SKM-1 (cell line): ENCODE measurements around the gene TBATA.

Source experiments
- DNase-seq: peaks from one replicate; lab custom pipeline; 2025; ENCODE audit not compliant: unreplicated experiment; lab: John Stamatoyannopoulos, UW

Gene TBATA

DNA sequence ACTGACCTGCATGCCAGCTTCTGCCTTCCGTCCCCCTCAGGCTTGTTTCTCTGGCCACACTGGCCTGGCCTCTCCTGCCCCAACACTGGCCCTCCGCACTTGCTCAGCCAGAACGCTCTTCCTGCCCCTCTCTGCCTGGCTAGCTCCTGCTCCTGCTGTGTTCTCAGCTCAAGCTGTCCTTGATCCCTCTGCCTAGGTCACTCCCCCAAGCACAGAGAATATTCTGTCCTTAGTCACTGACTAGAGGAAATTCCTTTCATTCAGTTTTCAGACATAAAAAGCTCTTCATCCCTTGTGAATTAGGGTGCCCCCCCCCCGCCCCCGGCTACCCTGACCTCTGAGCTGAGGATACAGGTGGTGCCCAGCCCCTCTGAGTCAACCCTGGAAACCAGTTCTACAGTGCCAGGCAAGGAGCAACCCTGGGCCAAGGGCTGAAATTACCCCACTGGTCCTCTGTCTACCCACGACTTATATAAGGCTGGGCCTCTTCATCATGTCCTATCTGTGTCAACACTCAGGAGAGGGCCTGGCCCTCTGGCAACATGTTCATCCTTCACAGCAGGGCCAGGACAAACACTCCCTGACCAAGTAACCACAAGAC lies 23.9 kb upstream of the TBATA start:
- DNase-seq, result no peak

DNA sequence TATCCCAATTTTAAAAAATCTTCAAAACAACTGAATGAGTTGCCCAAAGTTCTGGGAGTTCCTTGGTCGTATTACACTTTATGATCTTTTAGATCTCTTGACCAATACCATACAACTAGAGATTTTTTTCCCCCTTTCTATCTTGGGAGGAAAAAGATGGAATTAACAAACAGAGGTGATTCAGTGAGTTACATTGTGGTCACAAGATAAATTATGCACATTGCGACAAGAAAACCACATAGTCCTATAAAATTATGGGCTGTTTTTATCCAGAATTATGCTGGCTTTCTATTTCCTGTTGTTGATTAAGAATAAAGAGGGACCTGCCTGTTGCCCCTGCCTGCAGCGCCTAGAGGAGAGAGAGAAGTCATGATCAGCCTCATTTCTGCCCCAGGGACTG lies 22.4 kb upstream of the TBATA start:
- no peak for DNase-seq

DNA sequence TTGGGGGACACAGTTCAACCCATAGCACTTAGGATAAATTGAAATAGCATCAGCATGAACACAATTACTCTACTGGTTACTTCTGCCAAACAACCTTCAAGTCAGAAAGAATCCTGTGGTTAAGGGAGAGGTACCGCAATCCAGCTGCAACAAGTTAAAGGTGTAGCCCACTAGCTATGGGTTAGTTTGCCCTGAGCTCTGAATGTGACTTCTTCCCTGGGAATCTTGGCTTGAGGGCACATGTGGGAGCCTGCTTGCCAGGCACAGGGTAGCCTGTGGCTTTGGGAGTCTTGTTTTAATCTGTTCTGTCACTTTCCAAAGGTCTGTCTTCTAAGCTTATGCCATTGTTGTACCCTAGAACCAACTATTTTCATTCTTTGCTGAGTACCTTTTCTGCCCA lies 21.7 kb upstream of the TBATA start:
- no peak for DNase-seq

DNA sequence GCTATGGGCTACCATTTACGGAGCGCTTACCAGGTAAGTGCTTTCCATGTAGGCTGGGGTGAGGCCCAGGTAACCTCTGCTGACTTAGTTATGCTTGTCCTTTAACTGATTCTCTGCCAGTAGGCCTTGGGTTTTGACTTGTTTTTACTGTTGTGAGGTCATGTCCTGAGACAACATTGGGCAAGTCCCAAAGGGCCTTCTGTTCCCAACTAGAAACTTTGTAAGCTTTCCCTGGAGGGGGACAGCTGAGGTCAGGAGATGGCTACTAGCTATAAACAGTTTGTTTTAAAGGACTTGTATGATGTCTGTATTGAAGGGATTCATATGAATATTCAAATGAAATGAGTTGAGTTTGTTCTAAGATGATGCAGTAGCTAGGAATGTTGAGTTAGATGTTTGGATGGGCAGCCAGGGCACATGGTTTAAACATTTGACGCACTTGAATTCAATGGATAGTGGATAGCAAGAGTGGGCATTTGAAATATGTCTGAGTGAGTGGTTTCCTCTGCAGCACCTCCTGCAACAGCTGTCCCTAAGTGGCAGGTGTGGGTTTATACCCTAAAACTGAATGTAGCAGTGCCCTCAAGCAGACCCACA lies 20.5 kb upstream of the TBATA start:
- DNase-seq, result no peak

DNA sequence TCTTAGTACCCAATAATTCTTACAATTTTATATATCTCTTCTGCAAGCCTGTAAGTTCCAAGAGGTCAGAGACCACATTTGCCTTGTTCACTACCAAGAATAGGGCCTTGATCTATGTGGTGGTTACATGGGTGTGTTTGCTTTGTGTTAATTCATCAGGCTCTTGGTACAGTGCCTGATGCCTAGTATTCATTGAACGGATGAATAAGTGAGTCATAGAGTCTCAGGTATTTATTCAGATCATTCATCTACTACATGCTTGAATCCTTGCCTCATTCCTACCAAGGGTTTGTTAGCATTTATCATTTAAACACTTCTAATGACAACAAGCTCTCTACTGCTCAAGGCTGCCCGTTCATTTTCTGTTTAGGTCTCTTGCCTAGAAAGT lies 19.2 kb upstream of the TBATA start:
- DNase-seq, result no peak

DNA sequence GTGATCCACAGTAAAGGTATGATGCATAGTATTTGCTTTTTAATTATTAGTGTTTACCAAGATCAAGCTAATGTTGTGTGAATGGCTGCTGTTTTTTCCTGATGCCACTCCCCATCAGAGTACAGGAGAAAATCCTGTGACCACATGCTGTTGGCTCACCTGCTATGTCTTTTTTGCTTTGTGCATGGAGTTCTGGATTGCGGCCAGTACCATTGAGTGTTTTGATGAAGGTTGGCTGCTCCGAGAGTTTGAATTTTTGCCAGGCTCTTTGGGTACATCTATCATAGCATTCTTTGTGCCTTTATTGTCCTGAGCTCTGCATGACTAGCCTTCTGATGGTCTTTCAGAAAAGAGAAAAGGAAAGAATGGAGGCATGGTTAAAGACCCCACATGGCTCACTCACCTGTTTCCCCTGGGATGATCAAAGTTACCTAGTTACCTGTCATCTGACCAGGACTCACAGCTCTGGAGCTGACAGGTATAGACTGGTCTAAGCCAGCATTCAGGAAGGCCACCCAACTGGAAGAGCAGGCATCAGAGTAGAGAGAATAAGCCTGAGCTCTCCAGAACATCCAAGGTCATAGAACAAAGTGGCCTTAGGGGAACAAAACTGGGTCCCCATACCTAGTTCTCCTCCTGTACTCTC lies 18.7 kb upstream of the TBATA start:
- no peak for DNase-seq

DNA sequence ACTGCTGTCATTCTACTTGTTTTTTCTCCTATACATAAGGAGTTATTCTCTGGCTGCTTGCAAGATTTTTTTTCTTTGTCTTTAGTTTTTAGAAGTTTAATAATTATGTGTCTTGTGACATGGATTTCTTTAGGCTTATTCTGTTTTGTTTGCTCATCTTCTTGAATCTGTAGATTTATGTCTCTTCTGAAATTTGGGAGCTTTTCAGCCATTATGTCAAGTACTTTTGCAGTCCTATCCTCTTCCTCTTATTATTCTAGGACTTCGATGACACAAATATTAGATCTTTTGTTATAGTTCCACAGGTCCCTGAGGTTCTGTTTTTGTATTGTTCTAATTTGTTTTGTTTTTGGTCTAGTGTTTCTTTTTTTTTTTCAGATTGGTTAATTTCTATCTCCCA lies 16.7 kb upstream of the TBATA start:
- no peak for DNase-seq

DNA sequence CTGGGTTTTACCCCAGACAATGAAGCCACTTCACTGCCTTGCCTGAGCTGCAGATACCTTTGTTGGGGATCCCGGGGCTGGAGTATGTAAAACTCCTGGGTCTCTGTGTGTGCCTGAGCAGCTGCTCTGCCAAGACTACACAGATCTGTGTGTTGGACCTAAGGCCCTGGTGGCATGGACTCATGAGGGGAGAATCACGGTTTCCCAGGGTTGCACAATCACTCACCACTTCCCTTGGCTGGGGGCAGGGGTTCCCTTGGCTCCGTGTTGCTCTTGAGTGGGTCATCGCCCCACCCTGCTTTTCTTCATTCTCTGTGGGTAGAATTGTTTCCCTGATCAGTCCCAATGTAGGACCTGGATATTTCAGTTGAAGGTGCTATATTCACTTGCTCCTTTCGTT lies 13.9 kb upstream of the TBATA start:
- no peak for DNase-seq

DNA sequence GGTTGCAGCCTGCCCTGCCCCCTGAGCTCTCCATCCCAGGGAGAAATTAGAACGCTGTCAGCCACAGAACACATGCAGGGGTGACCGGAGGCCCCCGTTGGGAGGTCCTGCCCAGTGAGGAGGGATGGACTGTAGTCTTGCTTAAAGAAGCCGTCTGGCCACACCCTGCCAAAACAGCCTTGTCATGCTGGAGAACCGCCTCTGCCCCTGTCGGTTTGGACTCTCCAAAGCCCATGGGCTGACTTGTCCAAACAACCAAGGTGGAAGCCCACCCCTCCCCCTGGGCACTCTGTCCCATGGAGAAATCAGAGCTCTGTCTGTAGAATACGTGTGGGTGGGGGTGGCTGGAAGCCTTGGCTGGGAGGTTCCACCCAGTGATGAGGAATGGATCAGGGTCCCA lies 12.7 kb upstream of the TBATA start:
- no peak for DNase-seq

DNA sequence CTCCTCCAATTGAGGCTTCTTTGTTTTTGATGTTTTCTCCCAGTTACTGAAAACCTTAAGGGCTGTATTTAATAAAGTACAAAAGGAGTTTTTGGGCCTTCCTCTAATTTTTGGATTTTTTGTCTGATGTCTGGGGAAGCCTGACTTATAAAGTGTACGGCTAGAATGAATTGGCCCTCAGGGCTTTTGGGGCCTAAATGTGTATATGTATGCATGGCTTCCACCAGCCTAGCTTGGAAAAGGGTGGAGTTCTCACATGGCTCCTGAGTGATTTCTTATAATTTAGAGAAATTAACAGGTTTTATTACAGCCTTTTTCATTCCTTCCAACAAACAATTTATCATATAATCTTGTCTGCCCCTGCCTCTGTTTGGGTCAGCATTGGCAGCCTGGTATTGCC lies 10.4 kb upstream of the TBATA start:
- DNase-seq, result no peak

DNA sequence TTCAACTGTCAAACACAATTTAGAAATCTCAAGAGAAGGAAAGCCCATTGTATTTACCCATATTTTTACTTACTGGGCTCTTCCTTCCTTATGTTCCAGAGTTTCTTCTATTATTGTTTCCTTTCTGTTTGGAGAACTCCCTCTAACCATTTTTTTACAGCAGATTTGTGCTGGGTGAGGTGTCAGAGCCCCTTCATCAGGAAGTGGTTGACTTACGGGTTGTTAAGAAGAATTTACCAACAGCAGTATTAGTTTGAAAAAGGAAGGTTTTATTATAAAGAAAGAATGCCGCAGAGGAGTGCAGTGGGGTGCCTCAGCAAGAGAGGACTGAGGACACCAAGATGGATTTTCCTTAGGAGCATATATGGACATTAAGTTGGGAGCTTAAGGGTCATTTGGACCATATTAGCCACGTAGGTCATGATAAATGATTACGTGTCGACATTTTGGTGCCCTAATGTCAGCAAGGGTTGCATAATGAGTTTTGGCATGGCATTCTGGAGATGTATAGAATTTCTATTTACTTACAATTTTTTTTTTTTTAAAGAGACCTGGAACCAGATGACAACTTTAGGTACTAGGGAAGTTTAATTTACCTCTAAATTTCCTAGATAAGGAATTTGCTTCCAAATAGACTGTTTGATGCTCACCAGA lies 6.3 kb upstream of the TBATA start:
- DNase-seq, result no peak

DNA sequence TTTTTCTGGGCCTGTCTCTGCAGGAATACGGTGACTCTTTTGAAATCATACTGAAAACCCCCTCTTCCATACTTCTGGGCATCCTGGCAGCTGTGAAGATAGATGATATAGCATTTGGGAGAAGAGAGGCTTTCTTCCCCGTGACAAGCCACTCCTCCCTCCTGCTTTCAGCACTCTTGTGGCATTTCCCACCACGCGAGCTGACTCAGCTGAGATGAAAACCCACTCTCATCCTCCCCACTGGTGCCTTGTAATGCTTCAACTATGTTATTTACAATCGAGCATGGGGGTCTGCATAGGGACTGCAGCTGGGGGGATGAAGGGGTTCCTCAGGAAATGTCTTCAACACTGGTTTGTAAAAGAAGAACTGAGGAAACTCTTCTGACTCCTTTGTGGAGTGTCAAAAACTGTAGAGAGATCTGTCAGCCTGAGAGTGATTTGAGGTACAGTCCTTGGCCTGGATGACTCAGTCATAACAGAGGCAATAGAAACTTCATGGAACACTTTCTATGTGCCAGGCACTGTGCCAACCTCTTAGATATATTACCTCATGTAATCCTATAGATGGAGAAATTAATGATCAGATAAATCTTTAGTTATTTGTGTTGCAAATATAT lies 1.7 kb upstream of the TBATA start:
- DNase-seq, result no peak

DNA sequence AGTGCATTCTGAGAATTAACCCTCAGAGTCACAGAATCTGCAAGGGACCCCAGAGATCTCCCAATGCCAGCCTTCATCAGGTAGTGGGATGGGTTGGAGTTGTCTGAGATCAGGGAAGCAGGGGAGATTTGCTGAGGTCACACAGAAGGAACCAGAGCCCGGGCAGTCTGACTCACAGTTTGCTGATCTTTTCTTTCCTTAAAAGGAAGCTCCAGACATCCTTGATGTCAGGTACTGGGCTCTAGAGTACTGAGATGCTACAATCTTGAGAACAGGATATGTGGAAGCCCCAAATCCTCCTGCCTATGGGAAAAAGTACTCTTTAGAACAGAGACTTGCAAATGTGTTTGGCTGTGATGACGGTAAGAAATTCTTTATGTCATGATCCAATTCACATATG lies 706 bp downstream of the TBATA start:
- DNase-seq, result no peak

DNA sequence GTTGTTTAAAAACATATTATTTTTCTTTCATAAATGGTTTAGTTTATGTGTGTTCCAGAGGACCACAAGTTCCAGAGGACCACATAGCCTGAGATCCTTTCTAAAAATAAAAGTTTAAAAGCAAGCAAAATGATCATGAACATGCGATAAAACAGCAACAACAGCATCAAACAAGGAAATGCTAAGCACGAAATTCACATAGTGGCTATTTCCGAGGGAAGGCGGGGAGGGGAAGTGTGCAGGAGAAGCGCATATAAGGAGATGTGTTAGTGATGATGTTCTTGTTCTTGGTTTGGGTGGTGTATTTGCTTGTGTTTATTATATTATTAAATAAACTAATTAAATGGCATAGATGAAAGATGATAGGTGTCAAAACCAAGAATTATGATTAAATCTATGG lies 1.2 kb downstream of the TBATA start:
- no peak for DNase-seq

DNA sequence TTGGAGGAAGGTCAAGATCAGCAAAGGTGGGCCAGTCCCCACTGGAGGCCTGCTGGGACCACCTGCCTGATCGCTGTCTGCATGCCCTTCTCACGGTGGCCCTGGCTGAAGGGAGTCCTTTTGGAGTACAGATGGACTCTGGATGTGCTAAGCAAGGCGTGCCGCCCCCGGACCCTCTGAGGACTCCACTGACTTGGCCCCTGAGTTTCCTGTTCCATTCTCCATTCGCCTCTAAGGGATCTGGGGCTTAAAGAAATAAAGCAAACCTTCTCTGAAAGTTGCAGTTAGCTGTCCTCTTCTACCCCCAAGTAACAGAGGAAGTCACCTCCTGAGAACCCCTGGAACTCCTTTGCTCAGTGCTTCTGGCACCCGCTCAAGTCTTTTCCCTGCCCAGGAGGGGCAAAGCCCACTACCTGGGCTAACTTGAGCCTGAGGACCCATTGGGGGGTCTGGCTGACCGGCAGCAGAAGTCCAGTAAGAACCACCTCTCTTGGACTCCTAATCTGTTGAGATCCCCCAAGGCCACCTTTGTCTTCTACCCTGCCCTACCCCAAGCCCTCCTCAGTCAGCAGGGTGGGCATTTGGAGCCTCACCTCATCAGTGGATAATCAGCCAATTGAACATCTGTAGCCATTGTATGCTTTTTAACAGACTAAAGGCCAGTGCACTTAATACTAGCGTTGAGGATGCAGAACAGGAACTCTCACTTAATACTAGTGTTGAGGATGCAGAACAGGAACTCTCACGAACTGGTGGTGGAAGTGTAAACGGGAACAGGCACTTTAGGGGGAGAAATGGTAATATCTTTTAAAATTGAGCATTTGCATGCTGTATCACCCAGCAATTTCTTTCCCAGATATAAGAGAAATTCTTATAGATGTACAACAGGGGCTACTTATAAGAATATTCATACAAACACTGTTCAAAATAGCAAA lies 2.2 kb downstream of the TBATA start:
- peak; percentile 54 for DNase-seq

DNA sequence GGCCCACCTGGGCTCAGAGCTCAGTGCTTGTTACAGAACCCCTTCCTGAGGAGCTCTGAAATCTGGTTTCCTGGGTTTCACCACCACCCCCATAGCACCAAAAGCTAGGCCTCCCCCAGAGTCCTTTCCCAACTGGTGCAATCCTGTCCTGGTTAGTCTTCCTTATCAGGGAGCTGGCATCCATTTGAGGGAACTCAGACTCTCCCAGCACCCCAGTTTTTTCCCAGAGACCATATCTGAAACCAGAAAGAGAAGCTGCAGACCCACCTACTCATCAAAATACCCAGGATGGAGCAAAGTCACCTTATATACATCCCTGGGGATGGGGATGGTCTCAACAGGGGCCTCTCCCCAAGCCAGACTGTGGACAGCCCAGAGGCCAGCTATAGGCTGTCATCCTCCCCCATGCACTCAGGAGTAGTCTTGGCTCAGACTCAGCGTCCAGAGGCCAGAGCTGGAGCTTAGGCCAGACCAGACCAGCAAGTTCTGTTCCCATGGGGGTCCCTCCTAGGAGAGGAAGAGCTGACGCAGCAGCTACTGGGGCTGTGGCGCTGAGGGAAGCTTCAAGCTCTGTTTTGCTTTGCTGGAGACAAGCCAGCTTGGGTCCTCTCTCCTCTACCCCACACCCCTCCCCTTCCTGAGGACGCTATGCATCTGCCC lies 3.0 kb downstream of the TBATA start:
- no peak for DNase-seq

DNA sequence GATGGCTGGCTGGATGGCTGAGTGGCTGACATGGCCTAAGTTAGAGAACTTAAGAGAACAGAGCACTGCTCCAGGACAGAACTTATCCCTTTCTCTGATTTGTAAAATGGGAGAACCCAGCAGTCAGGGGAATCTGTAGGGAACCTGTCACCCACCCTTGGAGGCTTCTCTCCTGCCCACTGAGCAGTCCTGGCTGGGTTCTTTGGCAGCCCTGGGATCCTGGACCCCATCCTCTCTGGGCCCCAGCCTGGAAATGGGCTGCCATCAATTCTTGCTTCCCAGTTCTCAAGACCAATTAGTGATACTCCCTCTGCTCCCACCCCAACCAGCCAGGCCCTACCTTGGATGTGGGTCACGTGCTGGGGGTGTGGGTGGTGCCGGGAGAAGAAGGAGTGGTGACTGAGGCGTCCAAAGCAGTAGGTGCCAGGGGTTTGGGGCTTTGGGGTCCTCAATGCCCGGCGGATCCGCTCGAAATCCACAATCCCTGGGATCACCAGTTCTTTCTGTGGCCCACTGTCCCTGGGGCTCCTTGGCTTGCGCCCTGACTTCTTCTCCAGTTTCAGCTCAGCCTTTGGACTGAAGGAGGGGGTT lies 3.6 kb downstream of the TBATA start:
- no peak for DNase-seq

DNA sequence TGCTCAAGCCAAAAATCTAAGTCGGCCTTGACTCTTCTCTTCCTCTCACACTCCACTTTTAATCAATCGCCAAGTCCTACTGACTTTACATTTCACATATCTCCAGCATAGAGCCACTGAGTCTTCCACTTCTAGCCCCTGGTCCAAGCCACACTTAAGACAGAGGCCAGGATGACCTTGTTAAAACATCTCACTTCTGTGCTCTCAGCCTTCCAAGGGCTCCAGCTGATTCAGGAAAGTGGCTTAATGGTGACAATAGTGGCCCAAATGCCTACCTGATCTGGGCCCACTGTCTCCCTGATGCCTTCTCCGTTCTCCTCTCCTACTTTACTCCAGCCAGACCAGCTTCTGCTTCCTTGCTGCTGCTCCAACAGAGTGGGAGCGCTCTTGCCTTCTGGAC lies 4.4 kb downstream of the TBATA start:
- DNase-seq, result no peak

DNA sequence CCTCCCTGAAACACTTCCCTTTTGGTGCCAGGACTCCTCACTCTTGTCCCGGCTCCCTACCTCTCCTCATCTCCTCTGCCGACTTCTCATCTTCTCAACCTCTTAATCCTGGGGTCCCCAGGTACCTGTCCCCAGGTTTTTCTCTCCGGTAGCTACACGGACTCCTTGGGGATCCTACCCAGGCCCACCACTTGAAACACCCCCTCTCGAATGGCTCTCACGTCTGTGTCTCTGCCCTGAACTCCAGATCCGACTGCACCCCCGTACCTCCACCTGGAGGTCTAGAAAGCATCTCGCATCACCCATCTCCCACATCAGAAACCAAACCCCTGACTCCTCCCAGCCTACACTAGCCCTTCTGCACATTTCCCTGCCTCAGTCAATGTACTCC lies 4.8 kb downstream of the TBATA start:
- no peak for DNase-seq
